HG03469 (cell line): ENCODE results near the gene AMTN.

ENCODE experiments used
- ATAC-seq: cut with Tn5 transposase; IDR thresholded peaks from one replicate; pipeline ENCODE4 v1.9.1; 2021; ENCODE audit warnings: mild to moderate bottlenecking, moderate library complexity, moderate number of reproducible peaks; ENCODE audit not compliant: unreplicated experiment

AMTN gene

DNA sequence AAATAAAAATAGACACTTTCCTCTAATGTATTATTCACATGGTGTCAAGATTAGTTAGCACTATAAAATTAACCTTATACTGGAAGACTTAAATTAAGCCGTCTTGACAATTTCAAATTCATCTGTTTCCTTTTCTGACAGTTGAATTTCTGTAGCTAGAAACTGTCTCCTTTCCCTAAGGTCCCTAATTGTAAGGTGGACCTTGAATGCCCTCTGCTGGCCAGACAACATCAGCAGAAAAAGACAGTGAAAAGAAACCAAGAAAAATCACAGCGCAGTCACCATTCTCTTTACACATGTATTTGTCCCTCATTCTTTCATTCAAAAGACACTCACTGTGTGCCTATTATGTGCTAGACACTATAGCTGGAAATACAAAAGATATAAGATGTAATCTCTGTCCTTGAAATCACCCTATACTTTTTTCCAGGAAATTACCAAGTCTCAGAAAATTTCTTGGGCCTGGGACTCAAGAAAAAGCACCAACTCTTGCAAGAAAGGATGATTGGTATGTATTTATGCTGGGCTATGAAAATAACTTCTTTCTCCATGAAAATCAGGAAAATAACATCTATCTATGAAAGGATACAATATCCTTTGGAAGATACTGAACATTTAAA is 41.0 kb downstream of the AMTN start:
- ATAC-seq, result no peak

GRCh38 chr4:70559924-70560323 is 41.6 kb downstream of the AMTN start:
- no peak for ATAC-seq

DNA sequence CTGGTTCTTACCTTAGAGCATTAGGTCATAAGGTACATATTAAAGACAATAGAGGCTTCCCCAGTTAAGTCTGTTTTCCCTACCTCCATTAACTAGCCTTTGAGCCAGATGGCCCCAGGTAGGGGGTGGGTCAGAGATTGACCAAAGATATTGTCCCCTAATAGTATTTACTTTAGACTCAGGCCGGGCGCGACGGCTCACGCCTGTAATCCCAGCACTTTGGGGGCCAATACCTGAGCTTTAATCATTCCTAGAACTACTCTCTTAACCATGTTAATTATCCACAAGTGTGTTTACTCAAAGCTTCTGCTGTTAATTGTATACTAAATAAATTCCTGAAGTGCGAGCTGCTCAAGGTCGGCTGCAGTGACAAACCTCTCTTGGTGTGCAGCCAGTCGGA is 45.7 kb downstream of the AMTN start:
- ATAC-seq, result no peak

DNA sequence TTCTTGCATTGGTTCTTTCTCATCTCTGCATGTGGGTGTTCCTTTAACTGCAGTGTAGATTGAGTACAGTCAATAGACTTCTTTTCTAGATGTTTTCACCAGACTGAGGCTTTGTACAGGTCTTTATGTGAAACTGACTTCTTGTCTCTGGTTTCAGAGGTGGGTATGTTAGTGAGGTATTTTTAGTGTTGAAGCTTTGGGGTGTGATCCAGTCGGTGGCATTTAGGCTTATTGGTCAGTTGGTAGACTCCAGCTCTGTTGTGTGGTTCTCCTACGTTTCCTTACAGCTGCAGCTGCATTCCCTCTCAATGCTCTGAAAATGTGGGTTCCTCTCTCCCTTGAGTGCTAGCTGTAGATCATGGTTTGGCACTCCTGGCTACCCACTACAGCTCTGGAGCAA is 52.4 kb downstream of the AMTN start:
- ATAC-seq, result no peak

DNA sequence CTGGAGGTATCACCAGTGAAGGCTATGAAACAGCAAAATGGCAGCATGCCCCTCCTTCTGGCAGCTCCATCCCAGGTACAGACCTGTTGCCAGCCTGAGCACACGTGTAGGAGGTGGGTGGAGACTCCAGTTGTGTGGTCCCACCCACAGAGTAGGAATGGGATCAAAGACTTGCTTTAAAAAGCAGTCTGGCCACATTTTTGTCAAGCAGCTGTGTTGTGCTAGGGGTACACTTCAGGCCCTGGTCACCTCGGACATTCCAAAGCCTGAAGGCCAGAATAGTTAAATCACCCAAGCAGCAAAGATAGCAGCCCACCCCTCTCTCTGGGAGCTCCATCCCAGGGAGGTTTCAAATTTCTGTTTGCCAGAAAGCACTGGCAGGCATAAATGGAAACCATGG is 53.4 kb downstream of the AMTN start:
- no peak for ATAC-seq

GRCh38 chr4:70575964-70576363 is 57.6 kb downstream of the AMTN start:
- no peak for ATAC-seq

- no peak for ATAC-seq
These were observed 59.0 kb downstream of the AMTN start for GRCh38 chr4:70577220-70577927.

GRCh38 chr4:70581980-70582379 is 63.6 kb downstream of the AMTN start:
- ATAC-seq, result no peak
